GM21367 (cell line): ENCODE measurements around the gene GARIN5B.

Source experiments
- ATAC-seq: cut with Tn5 transposase; IDR thresholded peaks from one replicate; pipeline ENCODE4 v1.9.1; 2021; ENCODE audit not compliant: unreplicated experiment

The GARIN5B gene

DNA sequence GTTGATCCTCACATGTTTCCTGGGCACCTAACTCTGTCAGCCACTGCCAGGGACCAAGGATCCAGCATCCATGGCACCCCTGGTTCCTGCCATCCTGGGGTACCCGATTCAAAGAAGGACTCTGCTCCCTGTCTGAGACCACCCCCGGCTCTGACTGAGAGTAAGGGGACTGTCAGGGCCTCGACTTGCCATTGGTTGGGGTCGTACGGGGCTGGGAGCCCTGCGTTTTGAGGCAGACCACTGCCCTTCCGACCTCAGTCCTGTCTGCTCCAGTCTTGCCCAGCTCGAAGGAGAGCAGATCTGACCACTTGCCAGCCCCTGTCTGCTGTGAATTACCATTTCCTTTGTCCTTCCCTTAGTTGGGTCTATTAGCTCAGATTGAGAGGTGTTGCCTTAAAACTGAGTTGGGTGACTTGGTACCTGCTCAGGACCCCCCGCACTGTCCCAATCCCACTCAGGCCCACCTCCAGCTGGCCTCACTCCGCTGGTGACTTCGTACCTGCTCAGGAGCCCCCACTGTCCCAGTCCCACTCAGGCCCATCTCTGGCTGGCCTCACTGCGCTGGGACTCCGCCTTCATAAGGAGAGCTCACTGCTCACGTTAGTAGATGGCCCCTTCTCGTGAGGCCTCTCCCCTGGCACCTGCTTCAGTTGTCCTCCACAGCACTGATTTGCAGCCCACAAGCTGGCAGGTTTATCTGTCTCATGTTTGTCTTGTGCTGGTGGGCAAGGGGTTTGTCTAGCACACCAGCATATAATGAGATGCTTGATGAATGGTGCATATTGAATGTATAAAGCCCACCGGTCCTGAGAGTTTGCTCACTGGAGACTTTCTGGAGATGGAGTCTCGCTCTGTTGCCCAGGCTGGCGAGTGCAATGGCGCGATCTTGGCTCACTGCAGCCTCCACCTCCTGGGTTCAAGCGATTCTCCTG is 26.6 kb upstream of the GARIN5B start:
- no peak for ATAC-seq

DNA sequence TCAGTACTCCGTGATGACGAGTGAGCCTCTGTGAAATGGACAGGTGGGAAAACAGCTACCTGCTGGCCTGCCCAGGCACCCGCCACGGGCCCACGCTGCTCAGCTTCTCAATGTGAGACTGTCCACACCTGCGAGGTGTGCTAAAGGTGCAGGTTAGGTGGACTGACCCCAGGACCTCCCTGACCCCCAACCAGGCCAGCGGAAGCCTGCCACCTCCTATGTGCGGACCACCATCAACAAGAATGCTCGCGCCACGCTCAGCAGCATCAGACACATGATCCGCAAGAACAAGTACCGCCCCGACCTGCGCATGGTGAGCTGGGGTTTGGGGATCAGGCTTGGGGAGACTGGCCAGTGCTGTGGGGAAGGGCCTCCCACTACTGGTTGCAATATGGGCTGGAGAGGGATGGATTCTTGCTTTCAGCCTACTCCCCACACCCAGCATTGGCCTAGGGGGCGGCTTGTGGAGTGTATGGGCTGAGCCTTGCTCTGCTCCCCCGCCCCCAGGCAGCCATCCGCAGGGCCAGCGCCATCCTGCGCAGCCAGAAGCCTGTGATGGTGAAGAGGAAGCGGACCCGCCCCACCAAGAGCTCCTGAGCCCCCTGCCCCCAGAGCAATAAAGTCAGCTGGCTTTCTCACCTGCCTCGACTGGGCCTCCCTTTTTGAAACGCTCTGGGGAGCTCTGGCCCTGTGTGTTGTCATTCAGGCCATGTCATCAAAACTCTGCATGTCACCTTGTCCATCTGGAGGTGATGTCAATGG is 24.9 kb upstream of the GARIN5B start:
- no peak for ATAC-seq

DNA sequence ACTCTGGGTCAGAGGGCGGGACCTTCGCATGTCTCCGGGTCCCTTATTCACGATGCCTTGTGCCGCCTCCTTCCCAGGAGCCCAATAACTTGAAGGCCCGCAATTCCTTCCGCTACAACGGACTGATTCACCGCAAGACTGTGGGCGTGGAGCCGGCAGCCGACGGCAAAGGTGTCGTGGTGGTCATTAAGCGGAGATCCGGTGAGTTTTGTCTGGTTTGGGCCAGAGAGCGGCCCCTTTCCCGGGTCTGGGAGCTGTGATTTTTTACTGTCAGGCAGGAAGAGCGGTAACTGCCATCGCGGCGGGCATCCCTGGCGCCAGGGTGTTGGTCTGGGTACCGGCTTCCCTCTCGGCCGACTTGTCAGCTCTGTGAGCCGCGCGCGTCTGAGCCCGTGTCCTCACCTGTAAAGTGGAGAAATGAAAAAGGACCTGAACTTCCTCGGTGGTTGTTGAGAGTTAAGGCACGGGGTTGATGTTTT is 23.5 kb upstream of the GARIN5B start:
- no peak for ATAC-seq

DNA sequence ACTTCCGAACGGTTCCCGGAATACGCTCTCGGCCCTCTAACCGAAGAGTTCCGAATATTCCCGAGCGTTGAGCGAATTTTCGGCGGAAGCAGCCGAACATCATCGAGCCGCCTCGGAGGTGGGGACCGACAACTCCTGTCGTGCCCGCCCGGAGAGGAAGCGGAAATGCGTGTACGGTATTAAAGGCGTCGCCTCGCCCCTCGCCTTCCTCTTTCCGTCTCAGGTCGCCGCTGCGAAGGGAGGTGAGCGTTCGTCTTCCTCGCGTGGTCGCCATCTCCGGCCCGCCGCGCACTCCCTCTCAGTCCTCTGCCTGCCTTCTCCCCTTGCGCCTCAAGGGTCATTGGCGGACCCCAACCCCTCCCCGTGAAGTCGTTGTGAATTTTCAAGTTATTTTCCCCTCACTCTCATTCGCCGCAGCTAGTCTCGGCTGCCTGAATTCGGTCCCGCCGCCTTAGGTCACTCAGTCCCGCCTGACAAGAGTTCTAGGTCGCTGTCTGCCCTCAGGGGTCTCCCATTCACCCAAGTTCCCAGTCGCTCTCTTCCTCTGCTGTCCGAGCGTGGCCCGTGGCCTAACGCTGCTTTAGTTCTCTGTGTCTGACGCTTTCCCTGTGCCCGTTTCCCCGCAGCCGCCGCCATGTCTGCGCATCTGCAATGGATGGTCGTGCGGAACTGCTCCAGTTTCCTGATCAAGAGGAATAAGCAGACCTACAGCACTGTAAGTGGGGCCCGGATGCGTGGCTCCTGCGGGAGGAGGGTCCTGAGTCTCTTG is 22.8 kb upstream of the GARIN5B start, which contains the start of gene RPL28:
TSS of gene RPL28 (plus strand) at position 209 of the 769 bp plus-strand sequence. CDS start at position 635, 426 bp downstream.
- ATAC-seq = peak; percentile 45

DNA sequence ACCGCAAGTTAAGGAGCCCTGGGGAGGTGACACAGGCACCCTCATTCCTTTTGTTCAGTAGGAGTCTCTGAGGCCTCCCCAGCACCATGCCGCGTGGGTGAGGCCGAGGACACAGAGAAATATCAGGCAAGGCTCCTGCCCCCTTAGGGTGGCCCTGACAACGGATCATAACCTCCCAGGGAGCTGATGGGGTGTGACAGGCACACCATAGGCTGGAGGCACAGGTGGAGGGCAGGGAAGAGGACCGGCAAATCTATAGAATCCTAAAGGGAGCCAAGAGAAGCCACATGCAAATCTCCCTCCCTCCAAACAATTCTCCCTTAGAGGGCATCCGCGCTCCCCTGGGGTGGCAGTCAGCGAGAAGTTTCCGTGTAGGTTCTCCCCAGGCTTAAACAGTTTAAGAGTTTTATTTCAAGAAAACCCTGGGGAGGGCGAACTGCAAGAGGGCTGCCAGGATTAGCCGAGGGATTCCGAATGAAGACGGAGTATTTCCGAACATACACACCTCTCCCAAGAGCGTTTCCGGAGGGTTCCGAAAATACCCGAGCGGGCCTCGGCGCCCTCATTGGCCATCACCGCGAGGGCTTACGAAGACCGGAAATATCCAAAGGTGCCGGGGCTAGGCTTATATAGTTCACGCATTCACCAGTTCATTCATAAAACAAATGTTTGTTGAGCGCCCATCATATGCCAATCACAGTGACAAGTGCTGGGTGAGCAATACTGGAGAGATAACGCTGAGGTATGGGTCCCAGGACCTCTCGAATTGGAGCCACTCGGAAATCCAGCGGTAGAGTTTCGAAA is 22.1 kb upstream of the GARIN5B start:
- ATAC-seq = peak; percentile 37

DNA sequence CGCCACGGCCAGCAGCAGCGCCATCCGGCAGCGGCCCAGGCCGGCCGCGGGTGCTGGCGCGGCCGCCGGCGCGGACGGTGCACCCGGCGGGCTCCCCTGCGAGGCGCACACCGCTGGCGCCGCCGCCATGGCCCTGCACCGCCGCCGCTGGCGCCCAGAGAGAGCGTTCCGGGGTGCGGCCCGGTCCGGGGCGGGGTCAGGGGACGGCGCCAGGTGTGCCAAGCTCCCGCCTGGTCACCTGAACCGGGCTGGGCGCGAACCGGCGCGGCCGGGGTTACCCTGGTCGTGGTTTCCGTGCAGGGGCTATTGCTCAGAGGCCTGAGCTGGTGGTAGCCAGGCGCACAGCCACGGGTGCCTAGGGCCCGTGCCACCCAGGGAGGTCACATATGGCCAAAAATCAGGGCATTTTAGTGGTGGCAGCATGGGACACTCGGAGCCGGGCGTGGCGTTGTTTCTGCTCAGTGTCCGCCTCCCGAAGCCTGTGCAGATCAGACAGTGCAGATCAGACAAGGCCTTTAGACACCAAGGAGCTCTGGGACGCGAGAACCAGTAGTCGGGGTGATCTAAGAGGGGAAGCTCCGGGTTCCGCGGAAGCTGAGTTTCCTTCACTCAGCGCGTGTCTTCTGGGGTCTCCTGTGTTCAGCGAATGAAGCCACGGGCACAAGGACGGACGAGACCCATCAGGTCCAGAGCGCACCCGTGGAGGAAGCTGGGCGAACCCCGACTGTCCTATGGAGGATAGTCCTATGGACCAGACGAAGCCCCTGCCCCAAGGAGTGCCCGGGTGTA is 21.3 kb upstream of the GARIN5B start, which contains the start of gene TMEM238:
TSS of gene TMEM238 (minus strand) at position 162 of the 789 bp plus-strand sequence. CDS start at position 129, 33 bp downstream.
- no peak for ATAC-seq

DNA sequence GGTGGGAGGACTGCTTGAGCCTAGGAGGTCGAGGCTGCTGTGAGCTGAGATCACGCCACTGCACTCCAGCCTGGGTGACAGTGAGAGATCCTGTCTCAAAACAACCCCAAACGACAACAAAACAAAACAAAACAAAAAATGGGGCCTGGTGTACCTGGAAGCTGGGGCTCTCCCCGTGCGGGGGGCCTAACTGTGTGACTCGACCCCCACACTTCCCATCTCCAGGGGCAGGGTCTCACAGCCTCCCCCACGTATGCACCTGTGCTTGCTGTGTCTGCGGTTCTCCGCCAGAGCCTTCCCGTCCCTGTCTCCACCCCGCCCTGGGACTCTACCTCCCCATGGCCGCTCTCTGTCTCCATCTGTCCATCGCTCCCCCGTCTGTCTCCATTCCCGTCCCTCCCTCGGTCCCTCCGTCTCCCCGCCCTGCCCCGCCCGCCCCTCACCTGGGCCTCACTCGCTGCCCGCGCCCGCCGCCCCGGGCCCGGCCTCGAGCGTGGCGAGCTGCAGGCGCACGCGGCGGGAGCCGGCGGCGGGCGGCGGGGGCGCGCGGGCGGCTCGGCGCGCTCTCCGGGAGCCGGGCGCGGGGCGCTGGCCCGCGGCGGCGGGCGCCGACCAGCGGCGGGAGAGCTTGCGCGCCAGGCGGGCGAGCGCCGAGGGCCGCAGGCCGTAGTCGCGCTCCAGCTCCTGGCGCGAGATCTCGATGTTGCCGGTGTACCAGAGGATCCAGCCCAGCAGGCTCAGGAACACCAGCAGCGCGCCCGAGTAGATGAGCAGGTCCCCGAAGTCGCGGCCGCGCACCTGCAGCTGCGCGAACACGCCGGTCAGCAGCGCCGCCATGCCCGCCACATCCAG is 20.4 kb upstream of the GARIN5B start:
- ATAC-seq = no peak

DNA sequence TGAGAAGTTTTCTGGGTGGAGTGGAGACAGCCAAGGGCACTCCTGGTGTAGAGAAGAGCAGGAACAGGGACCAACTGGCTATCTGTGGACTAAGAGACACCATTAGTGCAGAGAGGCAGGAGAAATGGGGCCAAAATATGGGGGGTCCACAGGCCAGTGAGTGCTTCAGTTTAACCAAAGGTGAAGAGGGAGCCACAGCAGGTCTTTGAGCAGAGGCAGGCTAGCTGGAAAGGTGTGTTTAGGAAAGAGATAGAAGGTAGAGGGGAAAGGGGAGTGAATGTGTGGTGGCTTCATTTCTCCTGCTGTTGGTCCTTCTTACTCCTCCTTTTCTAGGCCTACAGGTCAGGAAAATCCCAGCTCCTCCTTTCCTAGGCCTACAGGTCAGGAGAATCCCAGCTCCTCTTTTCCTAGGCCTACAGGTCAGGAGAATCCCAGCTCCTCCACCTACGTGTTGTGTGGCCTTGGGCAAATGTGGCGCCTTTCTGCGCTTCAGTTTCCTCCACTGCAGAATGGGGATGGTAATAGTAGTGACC is 19.5 kb upstream of the GARIN5B start:
- no peak for ATAC-seq

DNA sequence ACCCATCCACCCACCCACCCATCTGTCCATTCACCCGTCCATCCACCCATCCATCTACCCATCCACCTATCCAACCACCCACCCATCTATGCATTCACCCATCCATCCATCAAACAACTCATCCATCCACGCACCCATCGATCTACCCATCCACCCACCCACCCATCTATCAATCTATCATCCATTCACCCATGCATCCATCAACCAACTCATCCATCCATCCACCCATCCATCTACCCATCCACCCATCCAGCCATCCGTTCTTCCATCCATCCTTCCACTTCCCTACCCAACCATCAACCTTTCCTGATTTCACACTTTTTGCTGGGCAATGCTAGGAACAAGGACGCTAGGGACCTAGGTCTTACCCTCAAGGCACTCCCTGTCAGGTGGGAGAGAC is 19.0 kb upstream of the GARIN5B start:
- no peak for ATAC-seq

DNA sequence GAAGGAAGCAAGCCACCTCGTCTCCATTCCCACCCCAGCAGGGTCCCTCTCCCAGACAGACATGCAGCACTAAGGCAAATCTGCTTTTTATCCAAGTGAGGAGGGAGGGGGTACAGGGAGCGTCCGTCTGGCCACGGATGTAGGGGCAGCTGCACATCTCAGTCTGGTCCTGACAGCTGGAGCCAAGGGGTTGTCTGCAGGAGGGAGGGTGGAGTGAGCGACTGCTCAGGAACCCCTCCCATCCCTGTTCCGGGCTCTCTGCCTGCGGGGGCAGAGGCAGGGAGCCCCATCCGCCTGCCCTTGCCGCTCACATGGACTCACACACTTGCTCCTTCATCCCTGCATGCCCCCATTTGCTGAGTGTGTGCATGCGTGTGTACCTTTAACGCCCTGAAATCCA is 16.1 kb upstream of the GARIN5B start:
- no peak for ATAC-seq

DNA sequence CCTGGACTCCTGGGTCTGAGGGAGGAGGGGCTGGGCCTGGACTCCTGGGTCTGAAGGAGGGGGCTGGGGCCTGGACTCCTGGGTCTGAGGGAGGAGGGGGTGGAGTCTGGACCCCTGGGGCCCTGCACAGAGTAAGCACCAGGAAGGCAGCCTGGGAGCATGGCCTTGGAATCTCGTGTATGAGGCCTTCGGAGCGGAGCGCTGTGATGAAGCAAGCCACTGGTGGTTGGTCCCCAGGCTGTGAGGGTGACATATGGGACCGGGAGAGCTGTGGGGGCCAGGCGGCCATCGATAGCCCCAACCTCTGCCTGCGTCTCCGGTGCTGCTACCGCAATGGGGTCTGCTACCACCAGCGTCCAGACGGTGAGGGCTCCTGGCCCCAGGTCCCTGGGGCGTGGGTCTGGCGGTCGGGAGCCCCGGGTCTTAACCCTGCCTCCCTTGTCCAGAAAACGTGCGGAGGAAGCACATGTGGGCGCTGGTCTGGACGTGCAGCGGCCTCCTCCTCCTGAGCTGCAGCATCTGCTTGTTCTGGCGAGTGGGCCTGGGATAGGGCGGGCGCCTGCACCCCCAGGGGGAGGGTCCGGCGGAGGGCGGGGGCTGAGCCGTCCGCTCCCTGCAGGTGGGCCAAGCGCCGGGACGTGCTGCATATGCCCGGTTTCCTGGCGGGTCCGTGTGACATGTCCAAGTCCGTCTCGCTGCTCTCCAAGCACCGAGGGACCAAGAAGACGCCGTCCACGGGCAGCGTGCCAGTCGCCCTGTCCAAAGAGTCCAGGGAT is 14.5 kb upstream of the GARIN5B start:
- no peak for ATAC-seq

DNA sequence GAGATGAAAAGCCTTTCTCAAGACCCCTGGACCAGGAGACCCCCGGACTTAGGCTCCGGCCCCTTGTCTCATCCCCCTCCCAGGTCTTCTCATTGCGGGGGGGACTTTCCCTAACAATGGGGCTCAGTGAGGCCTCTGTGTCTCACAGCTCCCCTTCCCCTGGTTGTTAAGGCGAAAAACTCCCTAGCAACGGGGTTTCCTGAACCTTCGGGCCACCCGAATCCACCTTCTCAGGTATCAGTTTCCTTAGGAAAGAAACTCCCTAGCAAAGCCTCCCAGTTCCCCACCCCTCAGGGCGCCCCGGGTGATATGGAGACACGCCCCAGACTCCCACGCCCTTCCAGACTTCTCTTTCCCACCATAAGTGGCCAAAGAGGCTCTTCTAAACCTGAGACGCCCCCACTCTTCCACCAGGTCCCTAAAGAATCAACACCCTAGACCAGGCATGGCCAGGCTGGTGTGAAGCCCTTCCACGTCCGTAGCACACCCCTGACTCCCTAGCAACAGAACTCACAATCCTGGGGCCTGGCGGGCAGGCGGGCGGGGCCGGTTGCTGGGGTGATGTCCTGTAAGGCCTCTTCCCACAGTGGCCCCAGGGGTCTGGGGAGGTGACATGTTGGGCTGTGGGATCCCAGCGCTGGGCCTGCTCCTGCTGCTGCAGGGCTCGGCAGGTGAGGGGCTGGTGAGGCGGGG is 13.3 kb upstream of the GARIN5B start, which contains the start of gene TMEM190:
TSS of gene TMEM190 (plus strand) at position 586 of the 693 bp plus-strand sequence. CDS start at position 614, 28 bp downstream.
- ATAC-seq = no peak

DNA sequence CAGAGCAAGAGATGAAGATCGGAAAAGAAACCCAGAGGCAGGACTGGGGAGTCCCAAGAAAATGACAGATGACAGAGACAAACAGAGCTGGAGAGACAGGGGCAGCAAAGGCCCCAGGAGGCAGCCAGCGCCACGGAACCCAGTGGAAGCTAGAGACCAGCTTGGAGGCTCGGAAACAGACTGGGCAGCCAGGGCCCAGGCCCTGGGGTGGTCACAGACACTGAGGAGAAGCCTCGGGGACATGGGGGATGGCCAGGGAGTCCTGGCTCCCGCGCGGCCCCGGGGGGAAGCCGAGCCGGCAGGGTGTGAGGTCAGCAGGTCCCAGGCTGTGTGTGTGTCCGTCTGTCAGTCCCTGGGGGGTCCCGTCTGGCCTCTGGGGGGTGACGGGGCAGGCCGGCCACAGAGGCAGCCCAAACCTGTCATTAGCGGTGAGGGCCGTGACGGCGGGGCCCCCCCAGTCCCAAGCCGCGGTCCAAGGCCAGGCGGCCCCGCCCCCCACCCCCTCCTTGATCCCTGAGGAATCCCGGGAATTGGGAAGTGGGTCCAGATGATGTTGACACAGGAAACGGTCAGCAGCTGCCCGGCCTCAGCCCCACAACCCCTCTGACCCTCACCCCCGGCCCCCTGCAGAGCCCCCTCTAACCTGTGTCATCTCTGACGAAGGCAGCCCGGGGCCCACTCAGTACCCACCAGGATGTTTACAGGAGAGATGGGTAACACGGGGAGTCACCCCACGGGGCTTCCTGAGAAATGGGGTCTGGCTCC is 11.1 kb upstream of the GARIN5B start:
- ATAC-seq = no peak

DNA sequence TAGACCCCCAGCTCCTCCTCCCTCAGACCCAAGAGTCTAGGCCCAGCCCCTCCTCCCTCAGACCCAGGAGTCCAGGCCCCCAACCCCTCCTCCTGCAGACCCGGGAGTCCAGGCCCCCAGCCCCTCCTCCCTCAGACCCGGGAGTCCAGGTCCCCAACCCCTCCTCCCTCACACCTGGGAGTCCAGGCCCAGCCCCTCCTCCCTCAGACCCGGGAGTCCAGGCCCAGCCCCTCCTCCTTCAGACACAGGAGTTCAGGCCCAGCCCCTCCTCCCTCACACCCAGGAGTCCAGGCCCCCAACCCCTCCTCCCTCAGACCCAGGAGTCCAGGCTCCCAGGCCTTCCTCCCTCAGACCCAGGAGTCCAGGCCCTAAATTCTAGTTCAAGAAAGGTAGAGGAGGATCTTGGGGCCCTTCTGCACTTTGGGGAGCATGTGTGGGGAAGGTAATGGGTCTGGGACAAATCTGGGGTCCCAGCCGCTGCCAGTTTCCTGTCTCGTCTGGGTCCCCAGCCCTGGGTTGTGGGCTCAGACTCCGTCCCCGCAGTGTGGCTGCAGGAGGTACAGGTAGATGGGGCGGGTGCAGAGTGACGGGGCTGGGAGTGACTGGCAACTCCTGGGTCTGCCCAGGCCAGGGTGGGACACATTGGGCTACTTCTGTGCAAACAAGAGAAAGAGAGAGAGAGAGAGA is 10.4 kb upstream of the GARIN5B start:
- ATAC-seq = no peak
